Heart right ventricle (tissue), 16 donors: Measurements from ENCODE around the gene AHSP. TPM values are rescaled to one million over a fixed set of nuclear protein-coding genes. Genes with fewer than 3 reads are reported as not detected.
"Not testable (repeated sequence)": the region's sequence is repeated elsewhere in the genome, so short reads cannot be mapped to it uniquely, and the experiment has no call there.

Experiments
- ATAC-seq, 8 donors: fragments of 200-7000 bp; cut with Tn5 transposase; one replicate each; pipeline ENCODE4 v1.9.1; 2020; ENCODE audit warnings: mild to moderate bottlenecking in 8 of 8, moderate library complexity in 8 of 8, moderate number of reproducible peaks in 1 of 8
- DNase-seq, 2 donors: peaks; one replicate each; pipeline ENCODE4 v3.0.0-alpha.2; 2020
- H3K27ac ChIP-seq, 10 donors: fragments of 200-600 bp; sonication (generic) in 2 of 10; one replicate each; pipeline versions ENCODE4 v1.5.0 to v1.8.0; 2020 to 2022; ENCODE audit warnings: mild to moderate bottlenecking in 3 of 10
- H3K27me3 ChIP-seq, 7 donors: fragments of 200-600 bp; one replicate each; pipeline ENCODE4 v1.8.0; 2021 to 2022; ENCODE audit warnings: mild to moderate bottlenecking in 2 of 7
- H3K36me3 ChIP-seq, 9 donors: fragments of 200-600 bp; sonication (generic) in 1 of 9; one replicate each; pipeline versions ENCODE4 v1.5.0 to v1.8.0; 2020 to 2022; ENCODE audit warnings: mild to moderate bottlenecking in 2 of 9
- H3K4me1 ChIP-seq, 9 donors: fragments of 200-600 bp; sonication (generic) in 1 of 9; one replicate each; pipeline versions ENCODE4 v1.5.0 to v1.8.0; 2020 to 2022; ENCODE audit warnings: mild to moderate bottlenecking in 4 of 9
- H3K4me3 ChIP-seq, 10 donors: fragments of 200-600 bp; sonication (generic) in 2 of 10; one replicate each; pipeline versions ENCODE4 v1.5.0 to v1.8.0; 2020 to 2022; ENCODE audit warnings: mild to moderate bottlenecking in 7 of 10, moderate library complexity in 2 of 10
- H3K9me3 ChIP-seq, 11 donors: fragments of 200-600 bp in 10 of 11; sonication (generic) in 2 of 11; one replicate each; pipeline versions ENCODE4 v1.5.0 to v1.8.0; 2013 to 2022; ENCODE audit warnings: mild to moderate bottlenecking in 2 of 11, control low read depth in 1 of 11, moderate library complexity in 1 of 11
- WGBS, 2 donors: extraction: QIAGEN DNeasy Blood & Tissue Kit; methylation state at CpG; one replicate each; pipeline ENCODE4 v1.1.7; 2013; ENCODE audit warnings: inconsistent platforms in 1 of 2; 5-methylcytosine and 5-hydroxymethylcytosine counted together
- intact Hi-C, 10 donors: fragments of 100-400 bp; cut with DNase I; formaldehyde crosslinking; loops; one replicate each; pipeline versions ENCODE4 v1.11.1 to v1.14.2; 2022
- polyA plus RNA-seq, 2 donors: library from polyadenylated mRNA; stranded (reverse); fragments of 200-250 nt; gene quantifications; one replicate each; pipeline ENCODE4 v1.2.3, GENCODE V29; 2013
- total RNA-seq, 10 donors: library from RNA; stranded (reverse); fragmentation: NEBNext Ultra II Directional in 3 of 10; extraction: Animal tissue kit (Norgen Biotek cat#: 25700) in 3 of 10; gene quantifications; one replicate each; pipeline versions ENCODE4 v1.2.1 to v1.2.4, GENCODE V29; 2021 to 2023
- TF ChIP-seq, protein P1 (sequence below), 9 donors: fragments of 200-600 bp; sonication (generic) in 2 of 9; IDR thresholded peaks; one replicate each; pipeline versions ENCODE4 v1.5.0 to v1.8.0; 2021 to 2022; ENCODE audit warnings: antibody characterized with exemption in 9 of 9, mild to moderate bottlenecking in 5 of 9, moderate library complexity in 1 of 9
- donor health status: Arrhythmogenic right ventricular cardiomyopathy.
- donor health status: ischemic (EF 13 %, LVEDD 7.1; RV severe dilation, severe dysfunction).
- donor health status: healthy with polysubstance abuse.
- donor health status: DM: no; HTN: yes; CAD: no.
- donor health status: DM: no; HTN: no; CAD: no.
- donor health status: ischemic (EF 25% LVEDD 6.9; RV normal size, moderate dysfunction).
- donor health status: ischemic (EF 25% LVEDD 5.7; RV mildly dilated, moderate dysfunction).
- donor health status: healthy.
- donor health status: DM: yes; HTN: yes; CAD: no.
- donor health status: Ischemic cardiomyopathy.
- donor health status: ischemic (EF 35%, LVEDD 5.7; RV mildly dilated, moderate dysfunction).
- donor health status: nonischemic (EF 11% LVEDD 7.7; RV severe dilation, severe dysfunction).
- donor health status: DM: yes; HTN: yes; CAD: no.
- donor health status: PGD.
- donor health status: ischemic (EF 29% LVEDD 5.4; RV normal size, mild dysfunction).
- donor health status: nonischemic (EF 23%, LVEDD 6.1; RV moderate dilation, normal function).

The AHSP gene
- total and polyA plus RNA-seq, 12 donors: not detected

- no peak for DNase-seq
- Histone ChIP-seq H3K4me1 (no peaks in the 10 kb centered on the region), H3K9me3 (no peaks in the 10 kb centered on the region), H3K36me3 (no peaks in the 10 kb centered on the region), H3K27ac (no peak overlapping the region), H3K27me3 (peaks cover 0 to 10% (median 0%) of the 10 kb centered on the region in 7 donors), H3K4me3 (no peak overlapping the region)
- intact Hi-C loops: no loop called here
- TF ChIP-seq, protein P1, sequence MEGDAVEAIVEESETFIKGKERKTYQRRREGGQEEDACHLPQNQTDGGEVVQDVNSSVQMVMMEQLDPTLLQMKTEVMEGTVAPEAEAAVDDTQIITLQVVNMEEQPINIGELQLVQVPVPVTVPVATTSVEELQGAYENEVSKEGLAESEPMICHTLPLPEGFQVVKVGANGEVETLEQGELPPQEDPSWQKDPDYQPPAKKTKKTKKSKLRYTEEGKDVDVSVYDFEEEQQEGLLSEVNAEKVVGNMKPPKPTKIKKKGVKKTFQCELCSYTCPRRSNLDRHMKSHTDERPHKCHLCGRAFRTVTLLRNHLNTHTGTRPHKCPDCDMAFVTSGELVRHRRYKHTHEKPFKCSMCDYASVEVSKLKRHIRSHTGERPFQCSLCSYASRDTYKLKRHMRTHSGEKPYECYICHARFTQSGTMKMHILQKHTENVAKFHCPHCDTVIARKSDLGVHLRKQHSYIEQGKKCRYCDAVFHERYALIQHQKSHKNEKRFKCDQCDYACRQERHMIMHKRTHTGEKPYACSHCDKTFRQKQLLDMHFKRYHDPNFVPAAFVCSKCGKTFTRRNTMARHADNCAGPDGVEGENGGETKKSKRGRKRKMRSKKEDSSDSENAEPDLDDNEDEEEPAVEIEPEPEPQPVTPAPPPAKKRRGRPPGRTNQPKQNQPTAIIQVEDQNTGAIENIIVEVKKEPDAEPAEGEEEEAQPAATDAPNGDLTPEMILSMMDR (IDR thresholded peaks at IDR 0.05): no peak
- no peak for ATAC-seq
- 87% methylated on average over 2 of the region's 2 CpGs for WGBS, 2 donors
Observed at GRCh38 chr16:31519759-31520431, 7.8 kb upstream of the AHSP start.

DNA sequence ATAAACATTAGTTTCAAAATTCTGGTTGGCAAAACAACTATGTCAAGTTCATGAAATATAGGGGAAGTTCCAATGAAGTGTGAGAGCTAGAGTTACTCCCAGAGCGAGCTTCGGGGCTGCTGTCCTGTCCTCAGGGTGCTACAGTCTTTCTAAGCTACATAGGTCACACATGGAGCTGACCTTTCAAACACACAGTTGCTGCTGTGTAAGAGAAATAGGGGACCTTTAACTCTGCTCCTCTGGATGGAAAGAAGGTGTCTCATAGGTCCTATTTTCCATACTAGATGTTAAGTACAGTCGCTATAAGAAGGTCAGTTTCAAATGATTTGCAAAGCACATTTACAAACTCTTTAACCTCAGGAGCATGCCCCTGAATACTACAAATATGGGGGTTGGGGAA, 6.3 kb upstream of the AHSP start:
- H3K4me1 ChIP-seq: no peaks in the 10 kb centered on the region
- 82 to 90% methylated on average over 3 of the region's 3 CpGs for WGBS, 2 donors
- H3K36me3 ChIP-seq: no peaks in the 10 kb centered on the region
- DNase-seq (no peak), ATAC-seq (no peak)
- no peak overlapping the region for H3K4me3 ChIP-seq
- H3K9me3 ChIP-seq: no peaks in the 10 kb centered on the region
- peaks cover 0 to 10% (median 0%) of the 10 kb centered on the region in 7 donors for H3K27me3 ChIP-seq
- no peak overlapping the region for H3K27ac ChIP-seq
- intact Hi-C loops: no loop called here
- TF ChIP-seq, protein P1 (IDR thresholded peaks at IDR 0.05): no peak

DNA sequence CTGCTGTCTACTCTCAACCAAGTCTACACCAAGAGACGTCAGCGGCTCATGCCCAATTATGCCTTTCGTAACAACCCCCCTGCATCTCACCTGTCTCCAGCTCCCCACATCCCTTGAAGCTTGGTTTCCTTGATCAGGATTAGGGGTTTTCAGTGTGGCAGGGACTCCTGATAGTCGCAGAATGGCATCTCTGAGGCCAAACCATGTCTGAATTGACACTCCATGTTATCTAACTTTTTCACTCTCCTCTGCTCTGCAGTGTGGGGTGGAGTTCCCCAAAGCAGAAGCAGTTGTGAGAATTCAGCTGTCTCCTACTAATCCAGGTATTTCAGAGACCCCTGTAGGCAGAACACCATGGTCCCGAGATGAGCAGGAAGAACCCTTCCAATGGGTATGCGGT, 5.6 kb upstream of the AHSP start:
- TF ChIP-seq, protein P1 (IDR thresholded peaks at IDR 0.05): no peak

GRCh38 chr16:31523768-31524167, 3.9 kb upstream of the AHSP start:
- ATAC-seq, H3K4me1 ChIP-seq, H3K9me3 ChIP-seq, intact Hi-C loops, H3K27ac ChIP-seq, H3K4me3 ChIP-seq, DNase-seq, H3K36me3 ChIP-seq: not testable (repeated sequence)
- 65 to 73% methylated on average over 3 to 4 of the region's 6 CpGs for WGBS, 2 donors
- peaks cover 0 to 27% (median 14%) of the 10 kb centered on the region in 7 donors for H3K27me3 ChIP-seq

More for the DNA sequence above, 5.6 kb upstream of the AHSP start:
- Histone ChIP-seq H3K36me3 (no peaks in the 10 kb centered on the region), H3K4me1 (no peaks in the 10 kb centered on the region), H3K27ac (no peak overlapping the region), H3K4me3 (no peak overlapping the region), H3K27me3 (peaks cover 0 to 12% (median 0%) of the 10 kb centered on the region in 7 donors), H3K9me3 (no peaks in the 10 kb centered on the region)
- intact Hi-C loops: no loop called here
- 85 to 91% methylated on average over 6 of the region's 6 CpGs for WGBS, 2 donors
- ATAC-seq: no peak
- no peak for DNase-seq

- intact Hi-C loops: no loop called here
- H3K4me1 ChIP-seq: peaks cover 0 to 13% (median 6%) of the 10 kb centered on the region in 9 donors
- no peak for ATAC-seq
- no peaks in the 10 kb centered on the region for H3K9me3 ChIP-seq
- no peak for DNase-seq
- H3K27me3 ChIP-seq: peaks cover 0 to 39% (median 24%) of the 10 kb centered on the region in 7 donors
- 89 to 91% methylated on average over 3 of the region's 3 CpGs for WGBS, 2 donors
- TF ChIP-seq, protein P1 (IDR thresholded peaks at IDR 0.05): no peak
- H3K36me3 ChIP-seq: no peaks in the 10 kb centered on the region
- H3K4me3 ChIP-seq: no peak overlapping the region
- H3K27ac ChIP-seq: no peak overlapping the region
Observed at GRCh38 chr16:31525113-31525512, 2.6 kb upstream of the AHSP start.
